Loucy (cell line): ENCODE measurements around the gene TMEM183A.
"Not testable (repeated sequence)": the region's sequence is repeated elsewhere in the genome, so short reads cannot be mapped to it uniquely, and the experiment has no call there.

Source experiments
- EZH2phosphoT487 ChIP-seq: fragments of 200-600 bp; IDR thresholded peaks from 2 replicates; pipeline ENCODE4 v1.6.1; 2018; ENCODE audit warnings: antibody characterized with exemption, mild to moderate bottlenecking, moderate library complexity, borderline replicate concordance
- TF ChIP-seq, protein P1 (sequence below): fragments of 200-600 bp; sonication (generic); conservative IDR thresholded peaks from 2 replicates; pipeline ENCODE4 v1.5.1; 2014; ENCODE audit warnings: mild to moderate bottlenecking, antibody characterized with exemption, low read length

DNA sequence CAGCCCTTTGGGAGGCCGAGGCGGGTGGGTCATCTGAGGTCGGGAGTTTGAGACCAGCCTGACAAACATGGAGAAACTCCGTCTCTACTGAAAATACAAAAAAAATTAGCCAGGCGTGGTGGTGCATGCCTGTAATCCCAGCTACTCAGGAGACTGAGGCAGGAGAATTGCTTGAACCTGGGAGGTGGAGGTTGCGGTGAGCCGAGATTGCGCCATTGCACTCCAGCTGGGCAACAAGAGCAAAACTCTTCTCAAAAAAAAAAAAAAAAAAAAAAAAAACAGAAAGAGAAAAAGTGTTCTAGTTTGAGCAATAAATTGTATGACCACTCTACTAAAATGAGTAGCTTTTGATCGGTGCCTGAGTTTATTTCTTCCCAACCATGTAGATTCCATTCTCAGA lies 21.1 kb upstream of the TMEM183A start:
- TF ChIP-seq, protein P1, sequence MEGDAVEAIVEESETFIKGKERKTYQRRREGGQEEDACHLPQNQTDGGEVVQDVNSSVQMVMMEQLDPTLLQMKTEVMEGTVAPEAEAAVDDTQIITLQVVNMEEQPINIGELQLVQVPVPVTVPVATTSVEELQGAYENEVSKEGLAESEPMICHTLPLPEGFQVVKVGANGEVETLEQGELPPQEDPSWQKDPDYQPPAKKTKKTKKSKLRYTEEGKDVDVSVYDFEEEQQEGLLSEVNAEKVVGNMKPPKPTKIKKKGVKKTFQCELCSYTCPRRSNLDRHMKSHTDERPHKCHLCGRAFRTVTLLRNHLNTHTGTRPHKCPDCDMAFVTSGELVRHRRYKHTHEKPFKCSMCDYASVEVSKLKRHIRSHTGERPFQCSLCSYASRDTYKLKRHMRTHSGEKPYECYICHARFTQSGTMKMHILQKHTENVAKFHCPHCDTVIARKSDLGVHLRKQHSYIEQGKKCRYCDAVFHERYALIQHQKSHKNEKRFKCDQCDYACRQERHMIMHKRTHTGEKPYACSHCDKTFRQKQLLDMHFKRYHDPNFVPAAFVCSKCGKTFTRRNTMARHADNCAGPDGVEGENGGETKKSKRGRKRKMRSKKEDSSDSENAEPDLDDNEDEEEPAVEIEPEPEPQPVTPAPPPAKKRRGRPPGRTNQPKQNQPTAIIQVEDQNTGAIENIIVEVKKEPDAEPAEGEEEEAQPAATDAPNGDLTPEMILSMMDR: not testable (repeated sequence)
- TF ChIP-seq EZH2phosphoT487: not testable (repeated sequence)
